Esophagus muscularis mucosa (tissue), 4 donors: ENCODE data around the gene STOX2. TPM values are rescaled to one million over a fixed set of nuclear protein-coding genes. Genes with fewer than 3 reads are reported as not detected.

ENCODE experiments used
- DNase-seq: peaks from one replicate; pipeline ENCODE4 v3.0.0-alpha.2; 2017; ENCODE audit errors: extremely low spot score
- H3K27ac ChIP-seq, 4 donors: fragments of 200-600 bp; sonication (generic); replicated peaks in 1 of 4; 1 replicate in 3 of 4; 2 replicates in 1 of 4; pipeline ENCODE4 v1.5.1; 2016 to 2019; ENCODE audit warnings: mild to moderate bottlenecking in 1 of 4
- H3K27me3 ChIP-seq, 4 donors: fragments of 200-600 bp; sonication (generic); one replicate each; pipeline versions ENCODE4 v1.5.1 to v1.6.0; 2016 to 2019
- H3K36me3 ChIP-seq, 4 donors: fragments of 200-600 bp; sonication (generic); one replicate each; pipeline ENCODE4 v1.5.1; 2016 to 2019
- H3K4me1 ChIP-seq, 4 donors: fragments of 200-600 bp; sonication (generic); one replicate each; pipeline ENCODE4 v1.5.1; 2016 to 2019
- H3K4me3 ChIP-seq, 4 donors: fragments of 200-600 bp; sonication (generic); 1 replicate in 2 of 4; 2 replicates in 2 of 4; pipeline ENCODE4 v1.5.1; 2016 to 2019; ENCODE audit warnings: mild to moderate bottlenecking in 4 of 4, moderate library complexity in 1 of 4
- H3K9me3 ChIP-seq, 4 donors: fragments of 200-600 bp; sonication (generic); 1 replicate in 3 of 4; 2 replicates in 1 of 4; pipeline ENCODE4 v1.5.1; 2016 to 2019
- CTCF ChIP-seq, 3 experiments: fragments of 200-600 bp in 2 of 3; fragments of 450-650 bp in 1 of 3; sonication (generic) in 2 of 3; IDR thresholded peaks; one replicate each; pipeline ENCODE4 v1.5.1; 2017 to 2019; ENCODE audit warnings: antibody characterized with exemption in 3 of 3, mild to moderate bottlenecking in 2 of 3, moderate library complexity in 1 of 3
- EP300 ChIP-seq: sonication (generic); formaldehyde crosslinking; IDR thresholded peaks from one replicate; pipeline ENCODE4 v1.6.1; 2017; ENCODE audit warnings: antibody characterized with exemption
- POLR2A ChIP-seq: fragments of 450-650 bp; IDR thresholded peaks from one replicate; pipeline ENCODE4 v1.6.1; 2017; ENCODE audit warnings: antibody characterized with exemption, moderate library complexity, mild to moderate bottlenecking, low read depth
- POLR2AphosphoS5 ChIP-seq, 2 donors: sonication (generic); formaldehyde crosslinking; IDR thresholded peaks; one replicate each; pipeline ENCODE4 v1.6.1; 2017; ENCODE audit warnings: antibody characterized with exemption in 2 of 2
- WGBS: methylation state at CpG from one replicate; pipeline ENCODE4 v1.1.5; 2018; 5-methylcytosine and 5-hydroxymethylcytosine counted together
- intact Hi-C: fragments of 100-400 bp; cut with DNase I; formaldehyde crosslinking; loops from one replicate; pipeline ENCODE4 v1.15.1; 2023
- total RNA-seq, 4 donors: library from RNA; depleted of rRNA; stranded (reverse); fragments of >200 nt; gene quantifications; one replicate each; pipeline versions ENCODE4 v1.1.0 to v1.2.1, GENCODE V29; 2016

STOX2 gene
- total RNA-seq, 4 donors from 2014 or later, result 7.0 to 11.7 (median 10.5) TPM

GRCh38 chr4:183919141-183919540 lies 14.0 kb downstream of the STOX2 start:
- DNase-seq, result no peak
- Histone ChIP-seq H3K9me3 (no peaks in the 10 kb centered on the region), H3K4me3 (no peak overlapping the region), H3K27me3 (no peaks in the 10 kb centered on the region), H3K4me1 (peaks cover 0 to 11% (median 0%) of the 10 kb centered on the region in 4 donors), H3K36me3 (no peaks in the 10 kb centered on the region), H3K27ac (no peak overlapping the region)
- WGBS, result 68% methylated on average over 6 of the region's 12 CpGs
- no peak for TF ChIP-seq EP300
- intact Hi-C loops, result no loop called here

GRCh38 chr4:183920512-183920911 lies 15.4 kb downstream of the STOX2 start:
- peaks cover 0 to 6% (median 0%) of the 10 kb centered on the region in 4 donors for H3K4me1 ChIP-seq
- no peak overlapping the region for H3K4me3 ChIP-seq
- intact Hi-C loops, result no loop called here
- H3K36me3 ChIP-seq, result no peaks in the 10 kb centered on the region
- H3K27me3 ChIP-seq, result no peaks in the 10 kb centered on the region
- TF ChIP-seq EP300 (no peak), POLR2AphosphoS5 (IDR thresholded peaks at IDR 0.05) (no peak), POLR2A (no peak), CTCF (IDR thresholded peaks at IDR 0.05) (no peak)
- H3K27ac ChIP-seq, result no peak overlapping the region
- WGBS, result 65% methylated on average over 3 of the region's 3 CpGs
- no peak for DNase-seq
- no peaks in the 10 kb centered on the region for H3K9me3 ChIP-seq

GRCh38 chr4:183921335-183921734 lies 16.2 kb downstream of the STOX2 start:
- peaks cover 0 to 6% (median 0%) of the 10 kb centered on the region in 4 donors for H3K4me1 ChIP-seq
- H3K36me3 ChIP-seq, result no peaks in the 10 kb centered on the region
- no peaks in the 10 kb centered on the region for H3K27me3 ChIP-seq
- H3K4me3 ChIP-seq, result no peak overlapping the region
- H3K9me3 ChIP-seq, result no peaks in the 10 kb centered on the region
- intact Hi-C loops, result no loop called here
- TF ChIP-seq CTCF (IDR thresholded peaks at IDR 0.05), result no peak
- TF ChIP-seq POLR2A, result no peak
- H3K27ac ChIP-seq, result no peak overlapping the region
- DNase-seq, result no peak
- WGBS, result 86% methylated on average over 2 of the region's 2 CpGs

GRCh38 chr4:183924362-183925044 lies 19.4 kb downstream of the STOX2 start:
- TF ChIP-seq CTCF (IDR thresholded peaks at IDR 0.05) (no peak), POLR2AphosphoS5 (IDR thresholded peaks at IDR 0.05) (no peak), POLR2A (no peak), EP300 (no peak)
- Histone ChIP-seq H3K4me3 (no peak overlapping the region), H3K36me3 (no peaks in the 10 kb centered on the region), H3K27ac (no peak overlapping the region), H3K4me1 (no peaks in the 10 kb centered on the region), H3K9me3 (no peaks in the 10 kb centered on the region), H3K27me3 (no peaks in the 10 kb centered on the region)
- no peak for DNase-seq
- 95% methylated on average over 12 of the region's 12 CpGs for WGBS
- intact Hi-C loops, result no loop called here

GRCh38 chr4:183926950-183927349 lies 21.8 kb downstream of the STOX2 start:
- no peak overlapping the region for H3K27ac ChIP-seq
- no peak for DNase-seq
- H3K27me3 ChIP-seq, result no peaks in the 10 kb centered on the region
- TF ChIP-seq EP300, result no peak
- TF ChIP-seq CTCF (IDR thresholded peaks at IDR 0.05), result no peak
- TF ChIP-seq POLR2AphosphoS5 (IDR thresholded peaks at IDR 0.05), result no peak
- no peak for TF ChIP-seq POLR2A
- intact Hi-C loops, result no loop called here
- H3K4me1 ChIP-seq, result no peaks in the 10 kb centered on the region
- no peaks in the 10 kb centered on the region for H3K9me3 ChIP-seq
- WGBS, result 86% methylated on average over 5 of the region's 5 CpGs
- no peaks in the 10 kb centered on the region for H3K36me3 ChIP-seq
- no peak overlapping the region for H3K4me3 ChIP-seq
